Stomach (tissue), 4 donors: Measurements from ENCODE around the gene CALHM3.

Experiments used
- CTCF ChIP-seq, 7 experiments: fragments of 450-650 bp in 4 of 7; fragments of 200-600 bp in 3 of 7; sonication (generic) in 3 of 7; IDR thresholded peaks; one replicate each; pipeline ENCODE4 v1.5.1; 2016 to 2019; ENCODE audit warnings: antibody characterized with exemption in 7 of 7, control low read depth in 2 of 7, mild to moderate bottlenecking in 1 of 7
- EP300 ChIP-seq: sonication (generic); formaldehyde crosslinking; IDR thresholded peaks from one replicate; pipeline ENCODE4 v1.6.1; 2017; ENCODE audit warnings: antibody characterized with exemption
- POLR2A ChIP-seq, 4 donors: fragments of 450-650 bp; IDR thresholded peaks; one replicate each; pipeline ENCODE4 v1.6.1; 2016; ENCODE audit warnings: antibody characterized with exemption in 4 of 4, control low read depth in 2 of 4, mild to moderate bottlenecking in 1 of 4, moderate library complexity in 1 of 4

- TF ChIP-seq CTCF (IDR thresholded peaks at IDR 0.05) (no peak), EP300 (no peak), POLR2A (IDR thresholded peaks at IDR 0.05) (no peak)
Observed at GRCh38 chr10:103470761-103471653, 8.0 kb downstream of the CALHM3 start.
